GM18508 (cell line): Measurements from ENCODE around the gene MTG1.

ENCODE experiments used
- ATAC-seq: cut with Tn5 transposase; IDR thresholded peaks from one replicate; pipeline ENCODE4 v1.9.1; 2021; ENCODE audit warnings: moderate number of reproducible peaks; ENCODE audit not compliant: insufficient read depth, unreplicated experiment

MTG1 gene

DNA sequence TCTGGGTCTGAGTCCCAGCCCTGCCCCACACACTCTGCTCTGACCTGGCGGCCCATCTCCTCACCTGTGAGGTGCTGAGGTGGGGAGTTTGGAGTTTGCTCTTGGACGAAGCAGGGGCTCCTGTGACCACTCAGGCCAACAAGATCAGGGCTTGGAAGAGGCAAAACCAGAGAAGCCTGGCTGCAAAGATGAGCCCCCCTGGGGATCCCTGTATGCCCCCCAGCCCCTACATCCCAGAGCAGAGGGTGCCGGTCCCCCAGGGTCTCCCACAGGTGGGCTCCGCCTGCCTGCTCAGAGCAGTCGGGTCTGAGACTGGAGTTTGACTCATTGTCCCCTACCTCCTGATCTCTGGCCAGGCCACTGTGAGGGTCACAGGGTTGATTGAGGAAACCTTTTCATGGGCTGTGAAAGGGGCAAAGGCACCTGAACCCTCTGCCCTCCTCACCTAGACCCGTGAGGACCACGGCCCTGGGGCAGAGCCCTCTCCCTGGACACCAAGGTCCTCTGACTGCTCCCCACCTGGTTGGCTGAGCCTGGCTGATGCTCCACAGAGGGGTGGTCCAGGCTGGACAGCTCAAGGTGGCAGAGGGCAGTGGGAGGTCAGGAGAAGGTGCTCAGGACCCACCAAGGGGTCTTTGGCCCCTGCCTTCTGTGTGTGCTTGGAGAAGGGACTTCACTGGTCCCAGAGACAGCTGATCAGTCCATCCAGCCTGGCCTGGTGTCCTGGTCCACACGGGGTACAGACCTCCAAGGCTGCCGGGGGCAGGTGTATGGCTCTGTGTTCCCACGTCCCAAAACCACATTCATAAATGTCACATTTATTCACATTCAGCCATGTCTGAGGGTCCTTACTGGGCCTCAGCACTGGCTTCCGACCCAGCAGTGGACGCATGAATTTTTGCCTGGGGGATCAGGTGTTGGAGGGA, 50.6 kb downstream of the MTG1 start:
- no peak for ATAC-seq

DNA sequence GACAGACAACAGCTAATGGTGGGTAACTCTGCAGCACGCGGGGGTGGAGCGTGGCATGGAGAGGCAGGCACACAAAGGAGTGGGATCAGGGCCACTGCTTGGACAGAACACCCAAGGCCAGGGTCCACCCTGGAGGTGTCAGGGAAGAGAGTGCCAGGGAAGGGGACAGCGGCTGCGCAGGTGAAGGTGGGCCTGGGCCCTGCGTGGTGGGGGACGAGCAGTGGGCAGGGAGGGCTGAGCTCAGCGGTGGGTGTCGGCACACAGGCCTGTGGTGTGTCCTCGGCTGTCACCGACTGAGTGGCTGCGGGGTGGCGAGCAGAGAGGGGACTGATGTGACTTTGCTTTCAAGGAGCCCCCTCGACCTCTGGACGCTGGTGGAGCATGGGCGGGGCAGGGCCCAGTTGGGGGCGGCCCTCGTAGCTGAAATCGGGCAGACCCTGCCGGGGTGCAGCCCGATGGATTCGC, 51.3 kb downstream of the MTG1 start:
- no peak for ATAC-seq

DNA sequence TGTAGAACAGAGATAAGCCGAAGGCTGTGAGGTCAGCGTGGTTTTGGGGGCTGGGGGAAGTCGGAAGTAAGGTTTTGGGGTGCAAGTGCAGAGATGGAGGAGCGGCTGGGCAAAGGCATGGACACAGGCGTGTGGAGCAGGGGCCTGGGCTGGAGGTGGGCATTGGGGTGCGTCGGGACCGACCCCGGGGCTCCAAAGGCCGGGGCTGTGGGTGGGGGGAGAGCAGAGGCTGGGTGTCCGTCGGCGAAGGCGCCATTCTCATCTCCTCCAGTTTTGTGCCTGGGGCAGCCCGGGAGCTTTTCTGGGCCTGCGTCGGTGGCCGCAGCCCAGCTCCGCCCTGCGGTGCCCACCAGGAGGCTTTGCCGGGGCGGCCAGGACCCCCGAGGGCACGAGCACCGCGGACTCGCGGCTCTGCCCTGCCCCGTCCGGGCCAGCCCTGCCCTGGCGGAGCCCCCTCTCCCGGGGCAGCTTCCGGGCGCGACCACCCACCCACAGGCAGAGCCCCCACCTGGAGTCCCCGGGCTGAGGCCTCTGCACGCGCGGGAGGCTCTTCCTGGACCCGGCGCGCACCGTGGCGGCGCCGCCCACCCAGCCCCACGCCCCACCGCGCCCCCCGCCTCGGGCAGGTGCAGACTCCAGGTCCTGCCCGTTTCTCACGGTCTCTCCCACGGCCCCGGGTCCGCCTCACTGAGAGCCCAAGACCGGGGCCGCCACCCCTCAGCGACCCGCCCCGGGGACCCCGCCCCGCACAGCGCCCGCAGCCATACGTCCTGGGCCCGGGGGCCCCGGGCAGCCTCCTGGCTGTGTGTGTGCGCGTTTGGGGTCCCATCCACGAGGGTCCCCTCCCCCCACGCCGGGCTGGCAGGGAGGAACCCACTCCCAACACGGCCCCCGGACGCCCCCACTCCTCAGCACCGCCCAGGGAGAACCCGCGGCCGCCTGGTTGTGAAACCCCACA, 52.1 kb downstream of the MTG1 start:
- ATAC-seq = no peak

DNA sequence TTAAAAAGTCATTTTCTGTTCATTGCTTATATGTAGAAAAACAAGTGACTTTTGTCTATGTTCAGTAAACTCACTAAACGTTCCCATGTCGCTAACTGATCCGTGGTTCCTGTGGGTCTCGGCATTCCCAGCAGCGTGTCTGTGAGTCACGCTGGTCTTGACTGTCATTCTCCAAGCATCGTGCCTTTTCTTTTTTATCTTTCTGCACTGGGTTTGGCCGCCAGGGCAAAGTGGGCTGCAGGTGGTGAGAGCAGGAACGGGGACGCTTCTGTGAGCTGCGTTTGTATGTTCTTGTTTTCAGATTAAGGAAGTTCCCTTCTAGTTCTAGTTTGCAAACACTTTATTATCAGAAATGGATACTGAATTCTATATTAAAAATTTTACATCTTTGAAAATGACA, 53.0 kb downstream of the MTG1 start:
- ATAC-seq = no peak

DNA sequence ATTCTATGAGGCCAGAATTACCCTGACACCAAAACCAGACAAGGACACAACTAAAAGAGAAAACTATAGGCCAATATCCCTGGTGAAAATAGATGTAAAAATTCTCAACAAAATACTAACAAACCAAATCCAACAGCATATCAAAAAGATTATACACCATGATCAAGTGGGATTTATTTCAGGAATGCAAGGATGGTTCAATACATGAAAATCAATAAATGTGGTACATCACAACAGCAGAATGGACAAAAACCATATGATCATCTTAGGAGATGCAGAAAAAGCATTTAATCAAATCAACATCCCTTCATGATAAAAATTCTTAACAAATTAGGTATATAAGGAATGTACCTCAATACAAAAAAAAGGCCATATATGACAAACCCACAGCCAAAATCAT, 54.2 kb downstream of the MTG1 start:
- ATAC-seq = no peak

DNA sequence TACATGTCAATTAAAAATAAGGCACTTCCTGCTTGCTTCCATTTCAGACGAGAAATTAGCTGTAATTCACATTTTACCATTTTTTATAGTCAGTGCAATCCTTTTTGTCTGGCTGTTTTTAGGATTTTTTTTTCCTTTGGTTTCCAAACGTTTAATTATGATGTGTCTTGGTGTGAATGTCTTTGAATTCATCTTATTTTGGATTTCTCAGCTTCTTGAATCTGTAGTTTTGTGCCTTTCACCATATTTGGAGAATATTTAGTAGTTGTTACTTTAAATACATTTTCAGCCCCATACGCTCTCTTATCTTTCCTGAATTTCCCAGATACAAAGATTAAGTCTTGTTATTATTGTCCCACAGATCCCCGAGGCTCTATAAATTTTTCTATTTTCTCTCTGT, 57.4 kb downstream of the MTG1 start:
- no peak for ATAC-seq

DNA sequence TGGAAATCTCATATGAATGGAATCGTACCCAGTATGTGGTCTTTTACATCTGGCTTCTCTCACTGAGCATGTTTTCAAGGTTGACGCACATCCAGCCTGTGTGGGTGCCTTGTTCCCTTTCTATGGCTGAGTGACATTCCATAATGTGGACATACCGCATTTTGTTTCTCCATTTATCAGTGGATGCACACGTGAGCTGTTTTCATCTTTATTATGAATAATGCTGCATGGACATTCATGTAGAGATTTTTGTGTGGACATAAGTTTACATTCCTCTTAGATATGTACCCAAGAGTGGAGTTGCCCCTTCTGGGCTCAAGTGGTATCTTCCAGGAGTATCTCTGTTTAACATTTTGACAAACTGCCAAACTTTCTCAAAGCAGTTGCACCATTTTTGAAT, 58.5 kb downstream of the MTG1 start:
- ATAC-seq = no peak

DNA sequence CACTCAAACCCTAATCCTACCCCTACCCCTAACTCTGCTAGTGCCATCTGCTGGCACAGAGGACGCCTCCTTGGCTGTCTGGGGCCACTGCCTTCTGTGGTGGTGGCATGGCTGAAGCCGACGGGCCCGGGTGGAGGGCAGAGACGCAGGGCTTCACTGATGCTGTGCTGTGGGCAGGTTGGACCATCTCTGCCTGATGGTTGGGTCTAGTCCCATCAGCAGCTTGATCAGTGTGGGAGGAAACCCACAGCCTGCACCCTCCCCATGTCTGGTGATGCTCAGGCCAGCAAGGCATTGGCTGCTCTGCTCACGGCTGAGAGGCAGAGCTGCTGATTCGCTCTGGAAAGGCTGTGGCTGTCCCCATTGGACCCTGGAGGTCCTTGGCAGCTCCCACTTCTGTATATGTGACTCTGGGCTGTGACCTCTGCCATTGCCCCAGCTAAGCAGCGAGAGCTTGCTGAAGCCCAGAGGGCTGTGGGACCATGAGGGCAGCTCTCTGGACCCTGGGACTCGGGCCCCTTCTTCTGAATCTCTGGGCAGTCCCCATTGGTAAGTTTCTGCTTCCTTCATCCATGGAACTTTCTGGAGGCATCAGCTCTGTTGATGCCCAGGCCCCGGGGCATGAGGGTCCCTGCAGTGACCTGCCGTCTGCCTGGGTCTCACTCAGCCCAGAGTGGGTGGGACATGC, 59.7 kb downstream of the MTG1 start, which contains the start of gene SCART1:
SCART1 (plus strand) TSS at position 430 of the 688 bp plus-strand sequence; CDS start at position 483, 53 bp downstream.
- no peak for ATAC-seq

DNA sequence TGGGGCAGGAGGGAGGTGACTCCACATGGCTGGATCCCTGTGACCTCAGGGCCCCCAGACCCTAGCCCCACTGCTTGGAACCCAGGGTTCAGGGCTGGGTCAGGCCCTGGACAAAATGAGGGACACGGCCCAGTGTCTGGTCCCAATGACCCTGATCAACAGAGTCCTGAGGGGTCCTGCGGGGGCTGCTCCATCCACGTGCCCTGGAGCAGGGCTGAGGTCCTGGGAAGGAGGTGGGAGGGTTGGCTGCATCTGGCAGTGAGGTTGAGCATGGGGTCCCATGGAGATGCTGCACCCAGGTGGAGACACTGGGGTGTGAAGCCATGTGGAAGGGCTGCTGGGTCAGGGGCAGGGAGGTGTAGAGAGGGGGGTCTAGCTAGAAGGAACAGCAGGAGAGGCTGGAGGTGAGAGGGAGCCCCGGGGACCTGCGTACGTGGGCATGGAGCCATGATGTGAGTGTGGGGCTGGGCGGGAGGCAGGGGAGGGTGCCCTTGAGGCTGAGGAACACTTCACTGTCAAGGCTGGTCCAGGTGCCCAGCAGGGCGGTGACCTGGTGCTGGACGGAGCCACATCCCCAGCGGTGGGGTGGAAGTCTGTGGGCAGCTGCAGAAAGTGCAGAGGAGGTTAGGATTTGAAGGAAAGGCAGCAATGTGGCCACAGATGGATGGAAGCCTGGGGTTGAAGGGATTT, 60.4 kb downstream of the MTG1 start:
- ATAC-seq = no peak

DNA sequence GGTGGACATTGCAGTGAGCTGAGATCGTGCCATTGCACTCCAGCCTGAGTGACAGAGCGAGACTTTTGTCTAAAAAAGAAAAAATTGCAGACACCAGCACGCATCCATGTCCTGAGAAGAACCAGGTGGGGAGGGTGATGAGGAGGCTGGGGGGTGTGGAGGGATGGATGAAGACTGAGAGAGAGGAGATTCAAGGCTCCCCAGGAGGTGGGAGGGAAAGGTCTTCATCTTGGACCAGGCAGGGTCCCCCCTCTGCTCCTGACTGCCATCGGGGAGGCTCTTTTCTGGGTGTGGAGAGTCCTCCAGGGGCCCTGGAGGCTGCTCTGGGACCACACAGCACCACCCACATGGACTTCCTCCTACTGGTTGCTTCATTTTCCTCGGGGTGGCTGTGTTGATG, 61.2 kb downstream of the MTG1 start:
- ATAC-seq = no peak

DNA sequence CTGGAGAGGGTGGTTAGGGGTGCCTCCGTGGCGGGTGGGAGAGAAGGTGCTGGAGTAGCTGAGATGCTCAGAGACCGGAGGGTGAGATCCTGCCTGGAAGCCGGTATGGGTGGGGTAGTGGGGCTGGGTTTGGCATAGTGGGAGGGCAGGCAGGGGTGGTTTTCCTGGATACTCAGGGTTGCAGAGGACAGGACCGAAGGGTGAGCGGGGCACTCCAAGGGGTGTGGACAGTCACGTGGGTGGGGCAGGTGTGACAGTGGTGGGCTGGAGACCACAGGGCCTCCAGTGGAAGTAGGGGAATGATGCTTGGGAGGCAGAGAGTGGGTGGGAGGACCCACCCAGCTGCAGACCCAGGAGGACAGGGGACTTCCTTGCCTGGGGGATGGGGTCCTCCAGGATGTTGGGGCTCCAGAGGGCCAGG, 61.7 kb downstream of the MTG1 start:
- ATAC-seq = no peak

DNA sequence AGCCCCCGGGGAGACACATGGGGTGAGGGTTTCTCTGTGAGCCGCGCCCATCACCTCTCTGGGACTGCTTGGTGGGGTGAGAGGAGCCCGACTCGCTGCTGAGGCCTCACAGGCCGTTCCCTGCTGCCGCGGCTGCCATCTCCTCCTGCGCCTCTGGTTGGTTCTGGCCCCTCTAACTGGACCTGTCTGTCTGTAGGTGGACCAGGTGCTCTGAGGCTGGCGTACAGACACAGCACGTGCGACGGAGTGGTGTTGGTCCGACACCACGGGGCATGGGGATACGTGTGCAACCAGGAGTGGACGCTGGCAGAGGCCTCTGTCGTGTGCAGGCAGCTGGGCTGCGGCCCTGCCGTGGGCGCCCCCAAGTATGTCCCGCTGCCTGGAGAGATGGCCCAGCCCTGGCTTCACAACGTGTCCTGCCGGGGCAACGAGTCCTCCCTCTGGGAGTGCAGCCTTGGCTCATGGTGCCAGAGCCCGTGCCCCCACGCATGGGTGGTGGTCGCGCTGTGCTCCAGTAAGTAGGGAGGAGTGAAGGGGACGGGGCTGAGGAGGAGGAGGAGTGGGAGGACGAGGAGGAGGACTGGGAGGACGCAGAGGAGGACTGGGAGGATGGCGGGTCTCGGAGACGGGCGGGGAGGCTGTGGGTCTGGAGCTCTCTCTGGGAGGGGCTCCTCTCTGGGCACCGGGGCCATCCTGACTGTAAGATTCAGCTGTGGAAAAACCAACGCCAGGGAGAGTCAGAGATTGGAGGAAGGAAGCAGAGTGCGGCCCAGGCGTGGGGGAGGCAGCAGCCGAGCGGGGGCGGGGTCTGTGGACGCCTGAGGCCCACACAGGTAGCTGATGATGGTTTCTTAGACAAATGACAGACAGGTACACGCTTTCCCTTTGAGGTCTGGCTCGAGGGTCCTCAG, 62.3 kb downstream of the MTG1 start:
- no peak for ATAC-seq

DNA sequence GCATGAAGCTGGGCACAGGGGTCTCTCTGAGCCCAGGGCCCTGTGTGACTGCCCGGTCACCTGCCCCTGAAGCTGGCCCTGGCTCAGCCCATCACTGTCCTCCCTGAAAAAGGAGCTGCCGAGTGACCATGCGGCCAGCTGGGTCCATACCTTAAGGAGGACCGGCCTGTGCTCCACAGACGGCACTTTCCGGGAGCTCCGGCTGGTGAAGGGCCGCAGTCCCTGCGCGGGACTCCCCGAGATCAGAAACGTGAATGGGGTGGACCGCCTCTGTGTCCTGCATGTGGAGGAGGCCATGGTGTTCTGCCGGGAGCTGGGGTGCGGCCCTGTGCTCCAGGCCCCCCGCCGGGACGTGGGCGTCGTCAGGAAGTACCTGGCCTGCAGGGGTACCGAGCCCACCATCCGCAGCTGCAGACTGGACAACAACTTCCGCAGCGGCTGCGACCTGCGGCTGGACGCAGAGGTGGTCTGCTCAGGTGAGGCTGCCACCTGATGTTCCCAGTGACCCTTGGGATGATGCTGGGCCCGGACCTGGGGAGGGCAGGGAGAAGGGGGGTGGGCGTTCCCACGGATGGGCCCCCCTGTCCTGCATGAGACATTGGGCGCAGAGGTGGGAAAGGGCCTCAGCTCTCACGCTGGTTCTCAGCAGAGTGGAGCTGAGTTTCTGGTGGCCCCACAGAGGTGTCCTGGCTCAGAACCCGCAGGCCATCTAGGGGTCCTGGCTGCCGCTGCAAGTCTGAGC, 63.3 kb downstream of the MTG1 start:
- no peak for ATAC-seq

DNA sequence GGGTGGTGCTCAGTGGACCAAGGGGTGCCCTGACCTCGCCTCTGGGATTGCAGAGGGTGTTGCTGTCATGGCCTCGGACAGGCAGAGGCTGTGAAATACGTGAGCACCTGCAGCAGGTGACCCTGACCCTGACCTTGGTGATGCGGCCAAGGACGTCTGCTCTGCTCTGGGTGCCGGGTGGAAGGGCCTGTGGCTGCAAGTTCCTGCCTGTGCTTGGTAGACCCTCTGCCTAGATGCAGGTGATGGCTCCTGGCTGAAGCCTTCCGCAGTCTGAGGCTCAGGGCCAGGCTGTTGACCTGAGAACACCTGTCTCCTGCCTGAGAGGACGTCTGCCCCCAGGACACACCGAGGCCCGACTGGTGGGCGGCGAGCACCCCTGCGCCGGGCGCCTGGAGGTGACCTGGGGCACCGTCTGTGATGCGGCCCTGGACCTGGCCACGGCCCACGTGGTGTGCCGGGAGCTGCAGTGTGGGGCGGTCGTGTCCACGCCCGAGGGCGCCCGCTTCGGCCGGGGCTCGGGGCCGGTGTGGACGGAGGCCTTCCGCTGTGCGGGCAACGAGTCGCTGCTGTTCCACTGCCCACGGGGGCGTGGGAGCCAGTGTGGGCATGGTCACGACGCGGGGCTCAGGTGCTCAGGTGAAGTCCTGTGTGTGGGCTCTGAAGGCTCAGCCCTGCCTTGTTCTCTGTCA, 64.2 kb downstream of the MTG1 start:
- ATAC-seq = no peak

DNA sequence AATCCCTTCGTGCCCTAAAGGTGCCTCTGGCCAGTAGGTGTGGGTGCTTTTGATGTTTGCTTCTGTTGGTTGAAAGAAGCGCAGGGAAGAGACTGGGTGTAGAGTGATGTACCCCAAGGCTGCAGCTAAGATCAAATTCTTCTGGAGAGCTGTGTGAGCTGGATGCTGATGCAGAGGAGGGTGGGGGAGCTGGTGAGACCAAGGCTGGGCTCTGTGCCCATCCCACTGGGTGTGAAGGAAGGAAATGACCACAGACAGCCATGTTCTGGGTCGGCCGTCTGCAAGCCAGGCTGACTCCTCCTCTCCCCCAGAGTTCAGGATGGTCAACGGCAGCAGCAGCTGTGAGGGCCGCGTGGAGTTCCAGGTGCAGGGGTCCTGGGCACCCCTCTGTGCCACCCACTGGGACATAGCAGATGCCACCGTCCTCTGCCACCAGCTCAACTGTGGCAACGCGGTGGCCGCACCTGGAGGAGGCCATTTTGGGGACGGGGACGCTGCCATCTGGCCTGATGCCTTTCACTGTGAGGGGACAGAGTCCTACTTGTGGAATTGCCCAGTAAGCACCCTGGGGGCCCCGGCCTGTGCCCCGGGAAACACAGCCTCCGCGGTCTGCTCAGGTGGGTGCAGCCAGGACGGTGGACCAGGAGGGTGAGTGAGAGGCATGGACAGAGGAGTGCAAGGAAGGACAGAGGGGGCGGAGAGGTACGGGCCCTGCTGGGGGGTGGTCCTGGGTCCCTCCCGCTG, 64.9 kb downstream of the MTG1 start:
- ATAC-seq = no peak

DNA sequence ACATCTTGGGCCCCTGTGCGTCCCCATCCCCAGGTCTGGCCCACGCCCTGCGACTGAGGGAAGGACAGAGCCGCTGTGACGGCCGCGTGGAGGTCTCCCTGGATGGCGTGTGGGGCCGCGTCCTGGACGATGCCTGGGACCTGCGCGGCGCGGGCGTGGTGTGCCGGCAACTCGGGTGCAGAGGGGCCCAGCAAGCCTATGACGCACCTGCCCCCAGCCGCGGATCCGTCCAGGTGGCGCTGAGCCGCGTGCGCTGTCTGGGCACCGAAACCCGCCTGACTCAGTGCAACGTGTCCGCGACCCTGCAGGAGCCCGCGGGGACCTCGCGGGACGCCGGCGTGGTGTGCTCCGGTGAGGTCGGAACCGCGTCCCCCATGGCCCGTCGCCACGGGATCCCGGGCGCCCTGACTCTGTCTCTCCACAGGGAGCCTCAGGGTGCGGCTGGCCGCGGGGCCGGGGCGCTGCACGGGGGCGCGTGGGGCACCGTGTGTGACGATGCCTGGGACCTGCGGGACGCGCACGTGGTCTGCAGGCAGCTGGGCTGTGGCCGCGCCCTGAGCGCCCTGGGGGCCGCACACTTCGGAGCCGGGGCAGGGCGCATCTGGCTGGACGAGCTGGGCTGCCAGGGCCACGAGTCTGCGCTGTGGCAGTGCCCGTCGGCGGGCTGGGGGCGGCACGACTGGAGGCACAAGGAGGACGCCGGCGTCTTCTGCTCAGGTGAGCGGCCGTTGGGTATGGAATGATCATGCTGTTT, 65.7 kb downstream of the MTG1 start:
- no peak for ATAC-seq
